Sigmoid colon (tissue), 7 donors: Measurements from ENCODE around the gene GCLC. TPM values are rescaled to one million over a fixed set of nuclear protein-coding genes. Genes with fewer than 3 reads are reported as not detected.
"Not testable (repeated sequence)": the region's sequence is repeated elsewhere in the genome, so short reads cannot be mapped to it uniquely, and the experiment has no call there.

Source experiments
- DNase-seq: peaks from one replicate; pipeline ENCODE4 v3.0.0-alpha.2; 2019
- H3K27ac ChIP-seq, 4 donors: fragments of 200-600 bp; sonication (generic); one replicate each; pipeline ENCODE4 v1.5.1; 2016 to 2019; ENCODE audit warnings: mild to moderate bottlenecking in 1 of 4
- H3K27me3 ChIP-seq, 3 donors: fragments of 200-600 bp; sonication (generic); one replicate each; pipeline ENCODE4 v1.5.1; 2019; ENCODE audit warnings: mild to moderate bottlenecking in 1 of 3
- H3K36me3 ChIP-seq, 4 donors: fragments of 200-600 bp; sonication (generic); one replicate each; pipeline ENCODE4 v1.5.1; 2016 to 2019
- H3K4me1 ChIP-seq, 4 donors: fragments of 200-600 bp; sonication (generic); one replicate each; pipeline ENCODE4 v1.5.1; 2017 to 2019
- H3K4me3 ChIP-seq, 4 donors: fragments of 200-600 bp; sonication (generic); one replicate each; pipeline ENCODE4 v1.5.1; 2017 to 2019; ENCODE audit warnings: mild to moderate bottlenecking in 2 of 4, moderate library complexity in 1 of 4
- H3K9me3 ChIP-seq, 4 donors: fragments of 200-600 bp in 3 of 4; sonication (generic) in 3 of 4; one replicate each; pipeline versions ENCODE4 v1.5.1 to v1.6.1; 2013 to 2019
- CTCF ChIP-seq, 4 experiments: fragments of 450-650 bp in 3 of 4; fragments of 200-600 bp in 1 of 4; IDR thresholded peaks; one replicate each; pipeline ENCODE4 v1.5.1; 2016 to 2019; ENCODE audit warnings: antibody characterized with exemption in 4 of 4, mild to moderate bottlenecking in 3 of 4, moderate library complexity in 2 of 4
- EP300 ChIP-seq, 4 donors: sonication (generic); formaldehyde crosslinking; IDR thresholded peaks; one replicate each; pipeline ENCODE4 v1.6.1; 2017; ENCODE audit warnings: antibody characterized with exemption in 4 of 4
- POLR2A ChIP-seq, 2 donors: fragments of 450-650 bp; IDR thresholded peaks; one replicate each; pipeline ENCODE4 v1.6.1; 2016; ENCODE audit warnings: antibody characterized with exemption in 2 of 2, mild to moderate bottlenecking in 2 of 2, moderate library complexity in 2 of 2
- POLR2AphosphoS5 ChIP-seq, 4 donors: sonication (generic); formaldehyde crosslinking; IDR thresholded peaks; one replicate each; pipeline ENCODE4 v1.6.1; 2017; ENCODE audit warnings: antibody characterized with exemption in 4 of 4
- WGBS, 2 donors: extraction: QIAGEN DNeasy Blood & Tissue Kit; methylation state at CpG; one replicate each; pipeline ENCODE4 v1.1.7; 2013; 5-methylcytosine and 5-hydroxymethylcytosine counted together
- intact Hi-C: fragments of 100-400 bp; cut with DNase I; formaldehyde crosslinking; loops from one replicate; pipeline ENCODE4 v1.15.1; 2023
- polyA plus RNA-seq, 3 donors: library from polyadenylated mRNA; stranded (reverse); fragments of 200-250 nt; gene quantifications; one replicate each; pipeline ENCODE4 v1.2.3, GENCODE V29; 2013
- total RNA-seq, 4 donors: library from RNA; depleted of rRNA; stranded (reverse); fragments of >200 nt; gene quantifications; one replicate each; pipeline ENCODE4 v1.1.0, GENCODE V29; 2016
- donor health status: healthy with polysubstance abuse.
- donor health status: Bipolar disorder and iron deficiency.
- donor health status: healthy.

The GCLC gene
- total and polyA plus RNA-seq, 7 donors: 16.2 to 60.3 (median 53.7) TPM

GRCh38 chr6:53581856-53582255, 37.0 kb upstream of the GCLC start:
- DNase-seq: no peak
- Histone ChIP-seq H3K36me3 (no peaks in the 10 kb centered on the region), H3K27ac (peak overlapping the region in 2 of 4 donors; percentile 14 to 37), H3K4me3 (no peak overlapping the region), H3K9me3 (no peaks in the 10 kb centered on the region), H3K27me3 (no peaks in the 10 kb centered on the region), H3K4me1 (peaks cover 0 to 17% (median 11%) of the 10 kb centered on the region in 4 donors)
- TF ChIP-seq POLR2A (IDR thresholded peaks at IDR 0.05): no peak
- TF ChIP-seq POLR2AphosphoS5 (IDR thresholded peaks at IDR 0.05): no peak
- TF ChIP-seq EP300 (IDR thresholded peaks at IDR 0.05): no peak
- TF ChIP-seq CTCF (IDR thresholded peaks at IDR 0.05): no peak
- intact Hi-C loops: no loop called here
- WGBS, 2 donors: 17 to 41% methylated on average over 2 of the region's 2 CpGs

DNA sequence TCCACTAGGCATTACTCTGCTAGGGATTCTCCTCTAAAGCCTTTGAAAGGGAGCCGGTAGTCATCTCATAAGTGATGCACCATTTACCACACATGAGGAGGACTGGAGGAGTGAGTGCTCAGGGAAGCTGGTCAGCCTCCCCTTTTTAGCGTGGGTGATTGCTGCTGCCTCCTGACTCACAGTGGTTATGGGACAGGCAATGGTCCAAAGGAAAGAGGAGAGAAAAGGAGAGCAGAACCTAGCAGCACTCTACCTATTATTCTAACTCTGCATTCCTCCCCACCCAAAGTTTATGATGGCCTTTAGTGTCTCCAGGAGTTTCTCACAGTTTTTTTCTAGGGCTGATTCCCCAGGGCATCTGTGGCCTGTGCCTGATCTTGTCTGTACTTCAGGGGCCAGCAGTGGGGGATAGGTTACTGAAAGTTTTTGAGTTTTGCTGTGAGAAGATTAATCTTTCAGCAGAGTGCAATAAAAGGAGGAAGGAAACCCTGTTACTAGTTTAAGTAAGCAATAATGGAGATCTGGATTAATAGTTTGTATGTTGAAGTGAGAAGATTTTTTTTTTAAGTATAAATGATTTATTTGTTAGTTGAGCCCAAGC, 36.4 kb upstream of the GCLC start:
- peak overlapping the region in 2 of 4 donors; percentile 14 to 37 for H3K27ac ChIP-seq

GRCh38 chr6:53579338-53579737, 34.4 kb upstream of the GCLC start:
- 90 to 94% methylated on average over 5 of the region's 5 CpGs for WGBS, 2 donors
- Histone ChIP-seq H3K4me3 (no peak overlapping the region), H3K27me3 (no peaks in the 10 kb centered on the region), H3K4me1 (peaks cover 0 to 17% (median 11%) of the 10 kb centered on the region in 4 donors), H3K36me3 (no peaks in the 10 kb centered on the region), H3K27ac (no peak overlapping the region), H3K9me3 (no peaks in the 10 kb centered on the region)
- intact Hi-C loops: no loop called here
- TF ChIP-seq CTCF (IDR thresholded peaks at IDR 0.05) (no peak), POLR2AphosphoS5 (IDR thresholded peaks at IDR 0.05) (no peak), EP300 (IDR thresholded peaks at IDR 0.05) (no peak), POLR2A (IDR thresholded peaks at IDR 0.05) (no peak)
- no peak for DNase-seq

More for the DNA sequence above, 36.4 kb upstream of the GCLC start:
- intact Hi-C loops: no loop called here
- Histone ChIP-seq H3K9me3 (no peaks in the 10 kb centered on the region), H3K36me3 (no peaks in the 10 kb centered on the region), H3K4me1 (peaks cover 0 to 17% (median 11%) of the 10 kb centered on the region in 4 donors), H3K27me3 (no peaks in the 10 kb centered on the region), H3K4me3 (no peak overlapping the region)
- DNase-seq: no peak
- TF ChIP-seq CTCF (IDR thresholded peaks at IDR 0.05) (no peak), POLR2AphosphoS5 (IDR thresholded peaks at IDR 0.05) (no peak), EP300 (IDR thresholded peaks at IDR 0.05) (no peak), POLR2A (IDR thresholded peaks at IDR 0.05) (no peak)
- WGBS, 2 donors: 49 to 64% methylated on average over 2 of the region's 2 CpGs

GRCh38 chr6:53578371-53578770, 33.5 kb upstream of the GCLC start:
- peaks cover 0 to 17% (median 11%) of the 10 kb centered on the region in 4 donors for H3K4me1 ChIP-seq
- TF ChIP-seq CTCF (IDR thresholded peaks at IDR 0.05): no peak
- DNase-seq: no peak
- no peaks in the 10 kb centered on the region for H3K36me3 ChIP-seq
- no peaks in the 10 kb centered on the region for H3K9me3 ChIP-seq
- no peak overlapping the region for H3K27ac ChIP-seq
- WGBS, 2 donors: 19 to 64% methylated on average over 7 of the region's 7 CpGs
- intact Hi-C loops: no loop called here
- H3K4me3 ChIP-seq: no peak overlapping the region
- no peaks in the 10 kb centered on the region for H3K27me3 ChIP-seq

DNA sequence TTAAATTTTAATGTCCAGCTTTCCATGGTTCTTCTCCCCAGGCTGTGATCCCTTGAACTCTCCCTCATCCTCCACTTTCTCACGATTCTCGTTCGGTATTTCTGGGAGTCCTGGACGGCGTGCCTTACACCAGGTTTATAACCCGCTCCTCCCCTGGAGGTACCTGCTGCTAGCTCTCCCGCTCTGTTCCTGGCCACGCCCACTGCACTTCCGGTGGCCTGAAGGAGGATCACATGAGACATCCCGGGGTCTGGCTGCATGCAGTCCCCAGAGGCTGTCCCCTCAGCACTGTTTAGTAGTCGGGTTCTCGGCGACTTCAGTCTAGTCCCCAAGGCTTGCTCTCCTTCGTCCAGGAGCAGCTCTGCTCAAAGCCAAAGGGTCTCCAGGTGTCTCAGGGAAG, 28.4 kb upstream of the GCLC start:
- 70 to 80% methylated on average over 14 of the region's 14 CpGs for WGBS, 2 donors
- no peaks in the 10 kb centered on the region for H3K9me3 ChIP-seq
- H3K27me3 ChIP-seq: no peaks in the 10 kb centered on the region
- intact Hi-C loops: no loop called here
- no peak overlapping the region for H3K27ac ChIP-seq
- H3K4me1 ChIP-seq: no peaks in the 10 kb centered on the region
- DNase-seq: no peak
- no peak for TF ChIP-seq CTCF (IDR thresholded peaks at IDR 0.05)
- no peak for TF ChIP-seq POLR2AphosphoS5 (IDR thresholded peaks at IDR 0.05)
- no peak for TF ChIP-seq POLR2A (IDR thresholded peaks at IDR 0.05)
- no peak for TF ChIP-seq EP300 (IDR thresholded peaks at IDR 0.05)
- H3K36me3 ChIP-seq: no peaks in the 10 kb centered on the region
- H3K4me3 ChIP-seq: no peak overlapping the region

DNA sequence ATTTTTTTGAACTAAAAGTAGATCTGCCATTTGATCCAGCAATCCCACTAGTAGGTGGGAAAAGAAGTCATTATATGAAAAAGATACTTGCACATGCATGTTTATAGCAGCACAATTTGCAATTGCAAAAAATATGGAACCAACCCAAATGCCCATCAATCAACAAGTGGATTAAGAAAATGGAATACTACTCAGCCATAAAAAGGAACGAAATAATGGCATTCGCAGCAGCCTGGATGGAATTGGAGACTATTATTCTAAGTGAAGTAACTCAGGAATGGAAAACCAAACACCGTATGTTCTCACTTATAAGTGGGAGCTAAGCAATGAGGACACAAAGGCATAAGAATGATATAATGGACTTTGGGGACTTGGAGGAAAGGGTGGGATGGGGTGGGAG, 27.5 kb upstream of the GCLC start:
- H3K27ac ChIP-seq, H3K36me3 ChIP-seq, H3K9me3 ChIP-seq, intact Hi-C loops, DNase-seq, H3K27me3 ChIP-seq, H3K4me1 ChIP-seq, H3K4me3 ChIP-seq: not testable (repeated sequence)
- 95% methylated on average over 3 of the region's 3 CpGs for WGBS, 2 donors
